ENCODE results near the gene PIGK.
"Not testable (repeated sequence)": the region's sequence is repeated elsewhere in the genome, so short reads cannot be mapped to it uniquely, and the experiment has no call there.

The PIGK gene

GRCh38 chr1:77220687-77221463, 1.6 kb upstream of the PIGK start:
- Histone ChIP-seq H3K4me1 (ENCODE audit: control insufficient read depth, insufficient read depth, low read depth, low read length) (peaks cover 1% of the 10 kb centered on the region), H3K9me3 (ENCODE audit: control insufficient read depth, low read length) (no peaks in the 10 kb centered on the region), H3K36me3 (ENCODE audit: control insufficient read depth in 1 of 2, insufficient read depth in 2 of 2, low read depth in 1 of 2, low read length in 2 of 2) (peaks cover 8% of the 10 kb centered on the region in 2 experiments), H3K9ac (ENCODE audit: low read length) (peak overlapping the region; percentile 88), H3K4me3 (ENCODE audit: insufficient read depth in 1 of 2, low read depth in 1 of 2, low read length in 2 of 2) (peak overlapping the region in 1 of 2 experiments; percentile 94), H2AK5ac (ENCODE audit: low read length, severe bottlenecking) (no peak overlapping the region), H3K27ac (ENCODE audit: low read length, poor library complexity, severe bottlenecking) (no peak overlapping the region), H3K79me1 (replicated peaks; ENCODE audit: low read length, poor library complexity, severe bottlenecking) (peaks cover 17% of the 10 kb centered on the region), H3K4ac (ENCODE audit: low read depth in 1 of 2, low read length in 2 of 2) (no peak overlapping the region), H4K8ac (ENCODE audit: low read length) (peak overlapping the region; percentile 41), H2AFZ (ENCODE audit: low read depth, low read length) (no peak overlapping the region), H2BK120ac (ENCODE audit: low read depth, low read length) (no peak overlapping the region), H4K91ac (ENCODE audit: low read length) (no peak overlapping the region), H2BK5ac (ENCODE audit: low read depth, low read length, poor library complexity, severe bottlenecking) (no peak overlapping the region), H3K14ac (ENCODE audit: low read length in 2 of 2) (no peak overlapping the region), H2BK15ac (ENCODE audit: low read depth, poor library complexity, severe bottlenecking) (no peak overlapping the region), H3K4me2 (ENCODE audit: low read length, poor library complexity, severe bottlenecking) (no peak overlapping the region), H3K23ac (ENCODE audit: low read length in 2 of 2) (no peak overlapping the region), H3K18ac (ENCODE audit: low read depth in 1 of 2, low read length in 2 of 2) (no peak overlapping the region), H3K27me3 (ENCODE audit: control insufficient read depth in 1 of 2, insufficient read depth in 1 of 2, low read length in 2 of 2) (no peaks in the 10 kb centered on the region), H2BK12ac (ENCODE audit: low read length in 2 of 2) (no peak overlapping the region)
- DNase-seq: peak; percentile 68
- WGBS: 50% methylated on average over 1 of the region's 3 CpGs

GRCh38 chr1:77218477-77219165, 609 bp downstream of the PIGK start:
- H2BK15ac ChIP-seq (ENCODE audit: low read depth, poor library complexity, severe bottlenecking): no peak overlapping the region

GRCh38 chr1:77204043-77204442, 15.2 kb downstream of the PIGK start:
- not testable (repeated sequence) for H3K18ac ChIP-seq (ENCODE audit: low read depth in 1 of 2, low read length in 2 of 2); H3K9me3 ChIP-seq (ENCODE audit: control insufficient read depth, low read length); H2BK12ac ChIP-seq (ENCODE audit: low read length in 2 of 2); H2BK120ac ChIP-seq (ENCODE audit: low read depth, low read length); H3K4me2 ChIP-seq (ENCODE audit: low read length, poor library complexity, severe bottlenecking); H2AFZ ChIP-seq (ENCODE audit: low read depth, low read length); H4K91ac ChIP-seq (ENCODE audit: low read length); H2BK5ac ChIP-seq (ENCODE audit: low read depth, low read length, poor library complexity, severe bottlenecking); H4K8ac ChIP-seq (ENCODE audit: low read length); DNase-seq; H3K27ac ChIP-seq (ENCODE audit: low read length, poor library complexity, severe bottlenecking); H3K79me1 ChIP-seq (replicated peaks; ENCODE audit: low read length, poor library complexity, severe bottlenecking); H3K14ac ChIP-seq (ENCODE audit: low read length in 2 of 2); H3K9ac ChIP-seq (ENCODE audit: low read length); H2AK5ac ChIP-seq (ENCODE audit: low read length, severe bottlenecking); H3K27me3 ChIP-seq (ENCODE audit: control insufficient read depth in 1 of 2, insufficient read depth in 1 of 2, low read length in 2 of 2); H3K36me3 ChIP-seq (ENCODE audit: control insufficient read depth in 1 of 2, insufficient read depth in 2 of 2, low read depth in 1 of 2, low read length in 2 of 2); H3K4me3 ChIP-seq (ENCODE audit: insufficient read depth in 1 of 2, low read depth in 1 of 2, low read length in 2 of 2); H2BK15ac ChIP-seq (ENCODE audit: low read depth, poor library complexity, severe bottlenecking); H3K4ac ChIP-seq (ENCODE audit: low read depth in 1 of 2, low read length in 2 of 2); H3K4me1 ChIP-seq (ENCODE audit: control insufficient read depth, insufficient read depth, low read depth, low read length); H3K23ac ChIP-seq (ENCODE audit: low read length in 2 of 2)
- WGBS: 98% methylated on average over 3 of the region's 3 CpGs

More at GRCh38 chr1:77218477-77219165, 609 bp downstream of the PIGK start:
- Histone ChIP-seq H3K14ac (ENCODE audit: low read length in 2 of 2) (no peak overlapping the region), H2BK120ac (ENCODE audit: low read depth, low read length) (no peak overlapping the region), H3K9ac (ENCODE audit: low read length) (peak overlapping the region; percentile 88), H3K9me3 (ENCODE audit: control insufficient read depth, low read length) (no peaks in the 10 kb centered on the region), H2AFZ (ENCODE audit: low read depth, low read length) (peak overlapping the region; percentile 92), H3K27ac (ENCODE audit: low read length, poor library complexity, severe bottlenecking) (peak overlapping the region; percentile 83), H3K4me2 (ENCODE audit: low read length, poor library complexity, severe bottlenecking) (peak overlapping the region; percentile 46), H3K79me1 (replicated peaks; ENCODE audit: low read length, poor library complexity, severe bottlenecking) (peaks cover 16% of the 10 kb centered on the region), H3K4me3 (ENCODE audit: insufficient read depth in 1 of 2, low read depth in 1 of 2, low read length in 2 of 2) (peak overlapping the region; percentile 88 to 94), H4K91ac (ENCODE audit: low read length) (peak overlapping the region; percentile 81), H2AK5ac (ENCODE audit: low read length, severe bottlenecking) (no peak overlapping the region), H3K18ac (ENCODE audit: low read depth in 1 of 2, low read length in 2 of 2) (peak overlapping the region in 1 of 2 experiments; percentile 82), H3K4ac (ENCODE audit: low read depth in 1 of 2, low read length in 2 of 2) (no peak overlapping the region), H3K23ac (ENCODE audit: low read length in 2 of 2) (no peak overlapping the region), H3K36me3 (ENCODE audit: control insufficient read depth in 1 of 2, insufficient read depth in 2 of 2, low read depth in 1 of 2, low read length in 2 of 2) (peaks cover 8% of the 10 kb centered on the region in 2 experiments), H3K27me3 (ENCODE audit: control insufficient read depth in 1 of 2, insufficient read depth in 1 of 2, low read length in 2 of 2) (no peaks in the 10 kb centered on the region), H3K4me1 (ENCODE audit: control insufficient read depth, insufficient read depth, low read depth, low read length) (peaks cover 1% of the 10 kb centered on the region), H2BK5ac (ENCODE audit: low read depth, low read length, poor library complexity, severe bottlenecking) (no peak overlapping the region), H2BK12ac (ENCODE audit: low read length in 2 of 2) (no peak overlapping the region), H4K8ac (ENCODE audit: low read length) (peak overlapping the region; percentile 96)
- WGBS: 14% methylated on average over 12 of the region's 12 CpGs
- DNase-seq: no peak

- H2BK5ac ChIP-seq (ENCODE audit: low read depth, low read length, poor library complexity, severe bottlenecking): no peak overlapping the region
- no peak overlapping the region for H2AFZ ChIP-seq (ENCODE audit: low read depth, low read length)
- H3K23ac ChIP-seq (ENCODE audit: low read length in 2 of 2): no peak overlapping the region
- H3K14ac ChIP-seq (ENCODE audit: low read length in 2 of 2): no peak overlapping the region
- H3K36me3 ChIP-seq (ENCODE audit: control insufficient read depth in 1 of 2, insufficient read depth in 2 of 2, low read depth in 1 of 2, low read length in 2 of 2): no peaks in the 10 kb centered on the region
- H3K9ac ChIP-seq (ENCODE audit: low read length): no peak overlapping the region
- DNase-seq: no peak
- no peak overlapping the region for H2BK15ac ChIP-seq (ENCODE audit: low read depth, poor library complexity, severe bottlenecking)
- H3K27me3 ChIP-seq (ENCODE audit: control insufficient read depth in 1 of 2, insufficient read depth in 1 of 2, low read length in 2 of 2): no peaks in the 10 kb centered on the region
- H3K4ac ChIP-seq (ENCODE audit: low read depth in 1 of 2, low read length in 2 of 2): no peak overlapping the region
- H3K27ac ChIP-seq (ENCODE audit: low read length, poor library complexity, severe bottlenecking): no peak overlapping the region
- H2BK12ac ChIP-seq (ENCODE audit: low read length in 2 of 2): no peak overlapping the region
- no peak overlapping the region for H2AK5ac ChIP-seq (ENCODE audit: low read length, severe bottlenecking)
- no peak overlapping the region for H2BK120ac ChIP-seq (ENCODE audit: low read depth, low read length)
- no peak overlapping the region for H3K4me2 ChIP-seq (ENCODE audit: low read length, poor library complexity, severe bottlenecking)
- H4K91ac ChIP-seq (ENCODE audit: low read length): no peak overlapping the region
- no peak overlapping the region for H3K4me3 ChIP-seq (ENCODE audit: insufficient read depth in 1 of 2, low read depth in 1 of 2, low read length in 2 of 2)
- H3K9me3 ChIP-seq (ENCODE audit: control insufficient read depth, low read length): peaks cover 3% of the 10 kb centered on the region
- H3K18ac ChIP-seq (ENCODE audit: low read depth in 1 of 2, low read length in 2 of 2): no peak overlapping the region
- H4K8ac ChIP-seq (ENCODE audit: low read length): no peak overlapping the region
- 100% methylated on average over 1 of the region's 3 CpGs for WGBS
- no peaks in the 10 kb centered on the region for H3K4me1 ChIP-seq (ENCODE audit: control insufficient read depth, insufficient read depth, low read depth, low read length)
- no peaks in the 10 kb centered on the region for H3K79me1 ChIP-seq (replicated peaks; ENCODE audit: low read length, poor library complexity, severe bottlenecking)
Measured at GRCh38 chr1:77202751-77203150, 16.5 kb downstream of the PIGK start.
